Measurements from ENCODE around the gene ST6GALNAC3.

The ST6GALNAC3 gene

GRCh38 chr1:76543495-76543894 is 468.9 kb downstream of the ST6GALNAC3 start:
- POLR2A ChIA-PET = no interaction called here
- DNase-seq (ENCODE audit: low read depth, low spot score) = no peak
- CTCF ChIA-PET = no interaction called here
- no peak overlapping the region for H3K4me3 ChIP-seq (ENCODE audit: low read depth, low read length)
- TF ChIP-seq CTCF (IDR thresholded peaks at IDR 0.05; ENCODE audit: insufficient read depth, low read length, missing control alignments) = no peak

- ChIA-PET CTCF (interaction anchor here (1.0 kb wide), 1 partner anchor 9 kb away, joined by 3 read pairs; no protein-coding TSS in a partner anchor), POLR2A (no interaction called here)
- no peak overlapping the region for H3K4me3 ChIP-seq (ENCODE audit: low read depth, low read length)
- no peak for DNase-seq (ENCODE audit: low read depth, low spot score)
- TF ChIP-seq CTCF (IDR thresholded peaks at IDR 0.05; ENCODE audit: insufficient read depth, low read length, missing control alignments) = no peak
These were observed 471.9 kb downstream of the ST6GALNAC3 start for GRCh38 chr1:76546354-76546933.

- POLR2A ChIA-PET = no interaction called here
- no peak for DNase-seq (ENCODE audit: low read depth, low spot score)
- no peak overlapping the region for H3K4me3 ChIP-seq (ENCODE audit: low read depth, low read length)
- no peak for TF ChIP-seq CTCF (IDR thresholded peaks at IDR 0.05; ENCODE audit: insufficient read depth, low read length, missing control alignments)
- CTCF ChIA-PET = no interaction called here
These were observed 473.4 kb downstream of the ST6GALNAC3 start for GRCh38 chr1:76547916-76548315.

- H3K4me3 ChIP-seq (ENCODE audit: low read depth, low read length) = no peak overlapping the region
- POLR2A ChIA-PET = no interaction called here
- TF ChIP-seq CTCF (IDR thresholded peaks at IDR 0.05; ENCODE audit: insufficient read depth, low read length, missing control alignments) = no peak
- DNase-seq (ENCODE audit: low read depth, low spot score) = no peak
- CTCF ChIA-PET = no interaction called here
These were observed 474.1 kb downstream of the ST6GALNAC3 start for GRCh38 chr1:76548513-76549100.

GRCh38 chr1:76554283-76554682 is 479.7 kb downstream of the ST6GALNAC3 start:
- no peak for DNase-seq (ENCODE audit: low read depth, low spot score)
- POLR2A ChIA-PET = no interaction called here
- no peak overlapping the region for H3K4me3 ChIP-seq (ENCODE audit: low read depth, low read length)
- TF ChIP-seq CTCF (IDR thresholded peaks at IDR 0.05; ENCODE audit: insufficient read depth, low read length, missing control alignments) = no peak
- CTCF ChIA-PET = no interaction called here

- no peak for DNase-seq (ENCODE audit: low read depth, low spot score)
- TF ChIP-seq CTCF (IDR thresholded peaks at IDR 0.05; ENCODE audit: insufficient read depth, low read length, missing control alignments) = no peak
- no peak overlapping the region for H3K4me3 ChIP-seq (ENCODE audit: low read depth, low read length)
- ChIA-PET POLR2A (no interaction called here), CTCF (no interaction called here)
These were observed 487.7 kb downstream of the ST6GALNAC3 start for GRCh38 chr1:76562292-76562691.

Data from AG04449 (cell line).